OCI-LY7 (cell line): Measurements from ENCODE around the gene MUC5B.

Experiments
- EZH2phosphoT487 ChIP-seq: fragments of 200-600 bp; sonication (generic); IDR thresholded peaks from 2 replicates; pipeline ENCODE4 v1.6.1; 2018; ENCODE audit warnings: low read depth, borderline replicate concordance, mild to moderate bottlenecking, mixed run types, antibody characterized with exemption, low read length, moderate library complexity, mixed read lengths
- TF ChIP-seq, protein P1 (sequence below): fragments of 200-600 bp; sonication (generic); conservative IDR thresholded peaks from 2 replicates; pipeline ENCODE4 v1.5.1; 2014; ENCODE audit warnings: mild to moderate bottlenecking, antibody characterized with exemption, low read length, moderate library complexity, mixed read lengths

GRCh38 chr11:1281974-1282365 lies 59.1 kb downstream of the MUC5B start:
- TF ChIP-seq, protein P1, sequence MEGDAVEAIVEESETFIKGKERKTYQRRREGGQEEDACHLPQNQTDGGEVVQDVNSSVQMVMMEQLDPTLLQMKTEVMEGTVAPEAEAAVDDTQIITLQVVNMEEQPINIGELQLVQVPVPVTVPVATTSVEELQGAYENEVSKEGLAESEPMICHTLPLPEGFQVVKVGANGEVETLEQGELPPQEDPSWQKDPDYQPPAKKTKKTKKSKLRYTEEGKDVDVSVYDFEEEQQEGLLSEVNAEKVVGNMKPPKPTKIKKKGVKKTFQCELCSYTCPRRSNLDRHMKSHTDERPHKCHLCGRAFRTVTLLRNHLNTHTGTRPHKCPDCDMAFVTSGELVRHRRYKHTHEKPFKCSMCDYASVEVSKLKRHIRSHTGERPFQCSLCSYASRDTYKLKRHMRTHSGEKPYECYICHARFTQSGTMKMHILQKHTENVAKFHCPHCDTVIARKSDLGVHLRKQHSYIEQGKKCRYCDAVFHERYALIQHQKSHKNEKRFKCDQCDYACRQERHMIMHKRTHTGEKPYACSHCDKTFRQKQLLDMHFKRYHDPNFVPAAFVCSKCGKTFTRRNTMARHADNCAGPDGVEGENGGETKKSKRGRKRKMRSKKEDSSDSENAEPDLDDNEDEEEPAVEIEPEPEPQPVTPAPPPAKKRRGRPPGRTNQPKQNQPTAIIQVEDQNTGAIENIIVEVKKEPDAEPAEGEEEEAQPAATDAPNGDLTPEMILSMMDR = no peak
- TF ChIP-seq EZH2phosphoT487 = no peak
